GM19035 (cell line): Measurements from ENCODE around the gene PCCA.
"Not testable (repeated sequence)": the region's sequence is repeated elsewhere in the genome, so short reads cannot be mapped to it uniquely, and the experiment has no call there.

ENCODE experiments used
- ATAC-seq: cut with Tn5 transposase; IDR thresholded peaks from one replicate; pipeline ENCODE4 v1.9.1; 2021; ENCODE audit not compliant: unreplicated experiment

The PCCA gene

GRCh38 chr13:100088644-100089464 lies at the start of gene PCCA:
PCCA (plus strand) TSS chr13:100089093; CDS start chr13:100089121, 28 bp downstream.
- ATAC-seq: peak; percentile 97

GRCh38 chr13:100039740-100040139 lies 49.2 kb upstream of the PCCA start:
- ATAC-seq: no peak

- no peak for ATAC-seq
These were observed 48.7 kb upstream of the PCCA start for GRCh38 chr13:100040196-100040595.

GRCh38 chr13:100044936-100045335 lies 44.0 kb upstream of the PCCA start:
- no peak for ATAC-seq

GRCh38 chr13:100045355-100045754 lies 43.5 kb upstream of the PCCA start:
- ATAC-seq: no peak

- ATAC-seq: no peak
These were observed 37.8 kb upstream of the PCCA start for GRCh38 chr13:100051070-100051469.

GRCh38 chr13:100059827-100060226 lies 29.1 kb upstream of the PCCA start:
- no peak for ATAC-seq

- no peak for ATAC-seq
These were observed 25.6 kb upstream of the PCCA start for GRCh38 chr13:100063333-100063732.

GRCh38 chr13:100063906-100064305 lies 25.0 kb upstream of the PCCA start:
- no peak for ATAC-seq

- ATAC-seq: no peak
These were observed 20.6 kb upstream of the PCCA start for GRCh38 chr13:100068133-100068931.

GRCh38 chr13:100069278-100069677 lies 19.6 kb upstream of the PCCA start:
- ATAC-seq: no peak

GRCh38 chr13:100075700-100076587 lies 12.9 kb upstream of the PCCA start:
- no peak for ATAC-seq

- ATAC-seq: not testable (repeated sequence)
These were observed 9.9 kb upstream of the PCCA start for GRCh38 chr13:100079003-100079402.

- not testable (repeated sequence) for ATAC-seq
These were observed 5.5 kb upstream of the PCCA start for GRCh38 chr13:100083401-100083800.

GRCh38 chr13:100088273-100088643 lies 635 bp upstream of the PCCA start:
- no peak for ATAC-seq

- ATAC-seq: peak; percentile 30
These were observed 656 bp downstream of the PCCA start for GRCh38 chr13:100089465-100090032.

- ATAC-seq: no peak
These were observed 2.0 kb downstream of the PCCA start for GRCh38 chr13:100090861-100091260.

- ATAC-seq: no peak
These were observed 2.5 kb downstream of the PCCA start for GRCh38 chr13:100091391-100091790.

- not testable (repeated sequence) for ATAC-seq
These were observed 3.4 kb downstream of the PCCA start for GRCh38 chr13:100092273-100092672.

GRCh38 chr13:100095498-100095897 lies 6.6 kb downstream of the PCCA start:
- no peak for ATAC-seq

GRCh38 chr13:100096526-100096925 lies 7.6 kb downstream of the PCCA start:
- no peak for ATAC-seq
